GM19099 (cell line): ENCODE data around the gene ACAN.

Source experiments
- POLR2A ChIP-seq: IDR thresholded peaks from 3 replicates; pipeline ENCODE4 v1.6.1; 2011; ENCODE audit warnings: low read depth; ENCODE audit not compliant: insufficient read length; ENCODE audit errors: extremely low read depth

Gene ACAN

DNA sequence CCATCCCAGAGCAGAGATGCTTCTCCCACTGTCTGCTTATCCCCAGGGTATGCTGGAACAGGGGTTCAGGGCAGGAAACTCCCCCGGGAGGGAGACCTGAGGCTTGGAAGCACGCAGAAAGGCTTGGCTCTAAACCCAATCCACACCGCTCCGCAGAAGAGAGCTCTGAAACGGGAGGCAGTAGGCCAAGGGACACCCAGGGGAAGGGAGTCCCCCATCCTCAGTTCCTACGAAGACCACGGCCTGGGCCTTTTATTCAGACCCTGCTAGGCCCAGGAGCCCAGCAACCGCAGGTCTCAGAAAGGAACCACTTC, 93.9 kb downstream of the ACAN start:
- no peak for TF ChIP-seq POLR2A

DNA sequence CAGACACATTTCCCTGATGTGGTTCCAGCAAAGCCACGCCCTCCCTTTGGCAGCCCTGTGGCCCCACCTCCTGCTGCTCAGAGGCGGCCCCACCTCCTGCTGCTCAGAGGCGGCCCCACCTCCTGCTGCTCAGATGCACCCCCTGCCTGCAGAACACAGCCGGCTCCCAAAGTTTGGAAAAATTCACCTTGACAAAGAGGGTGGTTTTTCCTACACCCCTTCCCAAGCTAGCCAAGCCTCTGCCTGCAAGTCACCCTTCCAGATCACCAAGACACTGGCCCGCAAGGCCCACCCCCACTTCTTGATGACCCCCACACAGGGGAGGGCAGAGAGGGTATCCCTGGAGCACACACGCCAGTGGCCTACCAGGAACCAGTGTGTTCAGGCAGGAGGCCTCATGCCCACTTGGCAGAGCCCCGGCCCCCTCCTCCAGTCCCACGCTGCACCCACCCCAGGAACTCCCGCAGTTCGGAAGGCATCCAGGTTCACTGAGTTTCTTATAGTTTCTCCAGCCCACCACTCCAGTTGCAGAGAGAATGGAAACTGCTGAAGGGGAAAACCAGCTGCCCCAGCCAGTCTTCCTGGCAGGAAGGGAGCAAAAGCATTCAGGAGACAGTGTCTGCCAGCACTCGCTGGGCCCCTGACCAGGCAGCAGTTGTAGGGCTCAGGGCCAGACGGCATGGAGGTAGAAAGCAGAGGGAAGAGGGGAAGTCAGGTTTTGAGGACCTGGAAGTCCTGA, 94.4 kb downstream of the ACAN start:
- no peak for TF ChIP-seq POLR2A

DNA sequence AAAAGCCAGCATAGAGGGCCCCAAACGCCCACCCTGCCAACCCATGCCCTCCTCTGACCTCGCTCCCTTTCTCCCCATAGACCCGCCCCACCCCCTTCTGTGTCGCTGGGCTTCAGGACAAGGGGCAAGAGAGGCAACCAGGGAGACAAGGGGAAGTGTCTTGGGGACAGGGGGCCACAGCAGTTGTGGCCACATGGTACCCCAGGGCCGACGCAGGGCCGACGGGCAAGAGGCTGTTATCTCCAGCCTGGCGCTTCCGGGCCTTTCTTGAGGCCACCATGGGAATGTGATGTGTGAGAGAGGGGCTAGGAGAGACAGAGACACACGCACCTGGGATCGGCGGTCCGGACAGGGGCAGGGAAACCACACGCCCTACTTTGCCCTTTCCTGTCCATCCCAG, 95.5 kb downstream of the ACAN start:
- no peak for TF ChIP-seq POLR2A

DNA sequence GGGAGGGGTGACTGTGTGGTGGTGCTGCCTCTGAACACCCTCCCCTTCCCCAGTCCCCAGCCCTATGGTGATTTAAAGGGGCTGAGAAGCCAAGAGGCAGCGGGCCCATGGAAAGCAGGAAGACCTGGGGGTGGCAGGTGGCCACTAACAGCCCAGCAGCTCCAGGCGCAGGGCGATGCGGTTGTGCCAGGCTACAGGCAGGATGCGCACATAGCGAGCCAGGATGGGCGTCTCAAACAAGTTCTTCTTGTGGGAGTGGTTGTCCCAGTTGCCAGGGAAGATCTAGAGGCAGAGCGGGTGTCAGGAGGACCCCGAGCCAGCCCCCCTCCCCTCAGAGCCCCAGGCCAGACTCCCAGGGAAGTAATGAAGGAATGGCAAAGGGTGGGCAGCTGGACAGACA, 96.0 kb downstream of the ACAN start:
- TF ChIP-seq POLR2A = no peak

GRCh38 chr15:88900309-88900981, 97.2 kb downstream of the ACAN start:
- TF ChIP-seq POLR2A = no peak

DNA sequence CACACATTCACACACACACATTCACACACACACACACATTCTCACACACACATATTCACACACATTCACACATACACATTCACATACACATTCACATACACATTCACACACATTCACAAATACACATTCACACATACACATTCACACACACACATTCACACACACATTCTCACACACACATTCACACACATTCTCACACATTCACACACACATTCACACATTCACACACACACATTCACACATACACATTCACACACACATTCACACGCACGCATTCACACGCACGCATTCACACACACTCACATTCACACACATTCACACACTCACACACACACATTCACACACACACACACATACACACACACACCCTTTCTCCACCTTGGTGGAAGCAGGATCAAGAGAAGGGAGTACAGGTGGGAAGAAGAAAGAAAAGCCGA, 97.8 kb downstream of the ACAN start:
- no peak for TF ChIP-seq POLR2A

DNA sequence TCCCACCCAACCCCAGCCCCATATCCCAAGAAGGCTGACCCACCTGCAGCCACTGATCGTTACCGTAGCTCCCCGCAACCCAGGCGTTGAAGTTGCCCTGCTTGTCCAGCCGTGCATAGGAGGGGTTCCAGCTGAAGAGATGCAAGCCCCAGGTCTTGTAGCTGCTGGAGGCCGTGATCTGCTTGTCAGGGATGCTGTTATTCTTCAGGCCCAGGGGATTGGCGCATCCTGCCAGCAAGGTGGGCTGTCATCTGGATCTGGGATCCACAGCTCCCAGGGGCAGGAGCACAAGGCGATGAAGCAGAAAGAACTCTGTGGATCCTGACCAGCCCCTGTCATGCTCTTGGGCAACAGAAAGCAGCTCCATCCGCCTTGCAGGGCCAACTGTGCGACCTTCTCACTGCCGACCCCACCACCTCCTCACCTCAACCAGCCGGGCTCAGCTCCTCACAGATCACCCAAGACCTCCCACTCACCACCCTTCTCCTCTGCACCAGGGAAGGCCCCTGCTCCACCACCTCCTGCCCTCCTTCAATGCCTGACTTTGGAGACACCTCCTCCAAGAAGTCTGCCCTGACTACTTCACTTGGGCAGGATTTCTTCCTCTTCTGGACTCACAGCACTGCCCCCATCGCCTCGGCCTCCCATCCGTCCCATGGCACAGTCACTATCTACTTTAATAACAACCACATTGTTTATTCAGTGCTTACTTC, 98.4 kb downstream of the ACAN start:
- TF ChIP-seq POLR2A = no peak

- TF ChIP-seq POLR2A = no peak
These were observed 99.1 kb downstream of the ACAN start for GRCh38 chr15:88902221-88902835.

DNA sequence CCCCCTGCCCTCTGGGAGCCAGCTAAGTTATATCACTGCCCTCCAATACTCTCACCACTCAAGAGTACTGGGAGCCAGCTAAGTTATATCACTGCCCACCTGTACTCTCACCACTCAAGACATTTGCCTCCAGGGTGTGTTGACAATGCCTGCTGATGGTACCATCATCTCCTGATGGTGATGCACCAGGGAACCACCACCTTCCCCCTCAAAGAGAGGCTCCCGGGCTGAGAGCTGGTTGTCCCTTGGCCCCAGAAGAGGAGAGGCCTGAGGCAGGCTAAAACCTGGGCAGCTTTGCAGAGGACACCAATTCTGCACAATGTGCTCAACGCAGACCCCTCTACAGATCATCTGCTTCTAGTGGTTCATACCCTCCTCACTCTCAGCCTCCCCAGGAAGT, 99.6 kb downstream of the ACAN start:
- TF ChIP-seq POLR2A = no peak

DNA sequence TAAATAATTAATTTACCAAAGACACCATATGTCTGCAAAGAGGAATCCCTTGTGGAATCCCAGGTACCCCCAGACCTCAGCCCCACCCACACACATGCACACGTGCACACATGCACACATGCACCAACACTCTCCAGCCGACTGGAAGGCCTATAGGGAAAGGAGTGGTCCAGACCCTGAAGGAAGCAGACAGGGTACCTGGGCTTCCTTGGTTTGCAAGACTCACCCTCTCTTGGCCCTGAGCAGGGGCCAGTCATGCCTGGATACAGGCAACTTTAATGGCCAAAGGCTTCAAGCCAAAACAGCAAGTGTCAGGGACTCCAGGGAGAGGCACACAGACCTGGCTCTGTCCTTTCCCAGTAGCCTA, 101.0 kb downstream of the ACAN start:
- no peak for TF ChIP-seq POLR2A

GRCh38 chr15:88904624-88905327, 101.5 kb downstream of the ACAN start:
- no peak for TF ChIP-seq POLR2A

GRCh38 chr15:88905576-88905975, 102.3 kb downstream of the ACAN start:
- no peak for TF ChIP-seq POLR2A

GRCh38 chr15:88906130-88906529, 102.9 kb downstream of the ACAN start:
- TF ChIP-seq POLR2A = no peak

GRCh38 chr15:88906551-88906950, 103.3 kb downstream of the ACAN start:
- no peak for TF ChIP-seq POLR2A

GRCh38 chr15:88907111-88907510, 103.9 kb downstream of the ACAN start:
- no peak for TF ChIP-seq POLR2A
